ENCODE measurements around the gene ZNF98.

The ZNF98 gene

GRCh38 chr19:22422211-22422610, at the start of gene ZNF98:
Gene ZNF98 (minus strand): TSS chr19:22422346. CDS start chr19:22422224, 122 bp downstream.
- DNase-seq (ENCODE audit: low read depth), result no peak
- no peak within 1 kb of the TSS for H3K4me3 ChIP-seq (ENCODE audit: low read depth, low read length)
- no peak for TF ChIP-seq CTCF (IDR thresholded peaks at IDR 0.05; ENCODE audit: low read depth, low read length, missing control alignments)
- in situ Hi-C loops (cut with HindIII; ENCODE audit: low sequenced_read_pairs), result no loop called here

DNA sequence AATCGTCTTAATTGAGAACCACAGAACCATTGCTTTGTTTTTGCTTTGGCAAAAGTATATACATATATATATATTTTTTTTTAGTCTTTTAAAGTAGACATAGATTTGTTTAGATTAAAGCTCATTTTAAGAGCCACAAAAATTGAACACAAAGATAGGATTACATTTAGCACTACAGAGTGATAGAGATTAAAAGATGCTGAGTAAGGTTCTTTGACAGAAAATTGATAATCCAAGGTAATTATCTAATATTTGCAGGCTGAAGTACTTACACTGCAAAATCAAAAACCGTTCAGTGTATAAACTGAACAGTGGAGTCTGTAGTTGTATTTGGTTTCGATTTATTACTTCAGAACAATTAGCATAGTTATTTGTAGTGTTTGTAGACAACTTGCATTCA, 24.5 kb upstream of the ZNF98 start:
- H3K4me3 ChIP-seq (ENCODE audit: low read depth, low read length), result no peak overlapping the region
- DNase-seq (ENCODE audit: low read depth), result no peak
- TF ChIP-seq CTCF (IDR thresholded peaks at IDR 0.05; ENCODE audit: low read depth, low read length, missing control alignments), result no peak
- in situ Hi-C loops (cut with HindIII; ENCODE audit: low sequenced_read_pairs), result no loop called here

GRCh38 chr19:22438011-22438410, 15.9 kb upstream of the ZNF98 start:
- no peak overlapping the region for H3K4me3 ChIP-seq (ENCODE audit: low read depth, low read length)
- no peak for DNase-seq (ENCODE audit: low read depth)
- in situ Hi-C loops (cut with HindIII; ENCODE audit: low sequenced_read_pairs), result no loop called here
- TF ChIP-seq CTCF (IDR thresholded peaks at IDR 0.05; ENCODE audit: low read depth, low read length, missing control alignments), result no peak

DNA sequence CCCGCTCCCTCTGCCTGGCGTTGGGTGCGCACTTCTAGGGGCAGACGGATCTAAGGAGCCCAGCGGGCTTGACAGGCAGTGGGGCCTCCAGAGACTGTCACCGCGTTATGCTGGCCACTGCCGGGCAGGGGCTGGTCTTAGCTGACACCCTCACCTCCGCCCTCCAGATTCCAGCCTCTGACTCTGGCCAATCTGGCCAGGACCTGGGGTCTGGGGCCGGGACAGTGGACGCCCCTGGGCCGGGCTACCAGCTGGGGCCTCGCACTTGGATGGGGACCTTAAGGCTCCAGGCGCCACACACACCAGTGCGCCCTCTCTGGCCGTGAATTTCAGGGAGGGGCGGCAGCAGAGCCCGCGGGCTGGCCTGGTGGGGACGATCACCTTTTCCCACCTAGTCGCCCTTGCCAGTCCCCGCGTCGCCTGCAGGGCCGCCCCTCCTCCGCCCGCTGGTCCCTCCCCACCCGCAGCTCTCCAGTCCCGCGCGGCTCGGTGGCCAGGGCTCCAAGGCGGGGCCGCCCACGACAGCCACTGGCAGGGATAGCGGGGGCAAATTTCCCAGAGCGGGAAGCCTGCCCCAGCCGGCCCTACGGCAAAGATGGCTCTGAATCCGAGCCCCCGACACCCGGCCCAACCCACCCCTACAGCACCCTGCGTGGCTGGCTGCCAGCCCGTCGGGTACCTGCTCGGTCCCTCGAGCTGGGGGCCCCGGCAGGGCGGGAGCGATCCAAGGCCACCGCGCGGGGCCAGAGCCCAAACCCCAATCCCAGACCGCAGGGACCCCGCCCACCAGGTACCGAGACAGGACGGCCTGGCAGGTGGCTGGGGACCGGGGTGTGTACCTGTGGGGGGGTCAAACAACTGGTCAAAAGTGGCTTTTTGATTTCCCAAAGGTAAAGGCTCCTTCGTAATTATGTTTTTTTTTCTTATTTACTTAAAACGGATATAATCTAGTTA, 6.1 kb upstream of the ZNF98 start:
- no peak overlapping the region for H3K4me3 ChIP-seq (ENCODE audit: low read depth, low read length)
- TF ChIP-seq CTCF (IDR thresholded peaks at IDR 0.05; ENCODE audit: low read depth, low read length, missing control alignments), result no peak
- DNase-seq (ENCODE audit: low read depth), result no peak
- in situ Hi-C loops (cut with HindIII; ENCODE audit: low sequenced_read_pairs), result no loop called here

- H3K4me3 ChIP-seq (ENCODE audit: low read depth, low read length), result no peak overlapping the region
- TF ChIP-seq CTCF (IDR thresholded peaks at IDR 0.05; ENCODE audit: low read depth, low read length, missing control alignments), result no peak
- no peak for DNase-seq (ENCODE audit: low read depth)
- in situ Hi-C loops (cut with HindIII; ENCODE audit: low sequenced_read_pairs), result no loop called here
Observed at GRCh38 chr19:22427547-22427946, 5.4 kb upstream of the ZNF98 start.

DNA sequence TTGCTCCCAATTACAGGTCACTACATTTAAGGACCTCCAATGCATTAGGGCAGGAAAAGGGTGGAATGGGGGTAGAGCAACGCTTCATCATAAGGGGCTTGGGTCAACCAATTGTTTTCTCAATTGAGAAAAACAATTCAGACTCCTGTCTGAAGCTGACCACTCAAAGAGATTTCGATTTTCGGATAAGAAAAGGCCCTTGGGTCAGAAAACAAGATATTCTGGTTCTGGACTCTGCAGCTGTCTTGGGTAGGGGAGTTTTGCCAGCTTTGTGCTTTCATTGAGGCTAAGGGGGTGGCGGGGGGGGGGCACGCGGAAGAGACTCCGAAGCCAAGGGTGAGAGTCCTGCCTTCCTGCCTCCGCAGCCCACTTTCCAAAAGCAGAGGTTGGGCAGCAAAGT, 4.8 kb upstream of the ZNF98 start:
- TF ChIP-seq CTCF (IDR thresholded peaks at IDR 0.05; ENCODE audit: low read depth, low read length, missing control alignments), result no peak
- H3K4me3 ChIP-seq (ENCODE audit: low read depth, low read length), result no peak overlapping the region
- DNase-seq (ENCODE audit: low read depth), result no peak
- in situ Hi-C loops (cut with HindIII; ENCODE audit: low sequenced_read_pairs), result no loop called here

All from astrocyte of the cerebellum (primary cell).